Activated T-helper 17 cell treated with anti-CD3 and anti-CD28 coated beads, Interleukin-2, amount 50 U/mL, for 72 hours (primary cell): ENCODE measurements around the gene OXLD1. TPM values are rescaled to one million over a fixed set of nuclear protein-coding genes. Genes with fewer than 3 reads are reported as not detected.
"Not testable (repeated sequence)": the region's sequence is repeated elsewhere in the genome, so short reads cannot be mapped to it uniquely, and the experiment has no call there.

Experiments
- ATAC-seq: fragments of 150-1000 bp; cut with Tn5 transposase; replicated peaks from 2 replicates; pipeline ENCODE4 v1.10.0; 2021; ENCODE audit warnings: mild to moderate bottlenecking, moderate library complexity
- H3K27ac Mint-ChIP-seq: one replicate; pipeline ENCODE4 v1.8.0; 2022; ENCODE audit warnings: mixed read lengths
- H3K27me3 Mint-ChIP-seq: one replicate; pipeline ENCODE4 v1.8.0; 2022; ENCODE audit warnings: mixed read lengths
- H3K36me3 Mint-ChIP-seq: one replicate; pipeline ENCODE4 v1.8.0; 2022; ENCODE audit warnings: low read depth, mild to moderate bottlenecking, mixed read lengths
- H3K4me1 Mint-ChIP-seq: one replicate; pipeline ENCODE4 v1.8.0; 2022; ENCODE audit warnings: mixed read lengths
- H3K4me3 Mint-ChIP-seq: one replicate; pipeline ENCODE4 v1.8.0; 2022; ENCODE audit warnings: mild to moderate bottlenecking, mixed read lengths
- H3K9me3 Mint-ChIP-seq: one replicate; pipeline ENCODE4 v1.8.0; 2022; ENCODE audit warnings: mixed read lengths
- total RNA-seq, 2 donors: library from RNA; stranded (reverse); gene quantifications; one replicate each; pipeline ENCODE4 v1.2.3, GENCODE V29; 2022

OXLD1 gene
- total RNA-seq, 2 donors from 2014 or later: 18.4 to 40.3 TPM

DNA sequence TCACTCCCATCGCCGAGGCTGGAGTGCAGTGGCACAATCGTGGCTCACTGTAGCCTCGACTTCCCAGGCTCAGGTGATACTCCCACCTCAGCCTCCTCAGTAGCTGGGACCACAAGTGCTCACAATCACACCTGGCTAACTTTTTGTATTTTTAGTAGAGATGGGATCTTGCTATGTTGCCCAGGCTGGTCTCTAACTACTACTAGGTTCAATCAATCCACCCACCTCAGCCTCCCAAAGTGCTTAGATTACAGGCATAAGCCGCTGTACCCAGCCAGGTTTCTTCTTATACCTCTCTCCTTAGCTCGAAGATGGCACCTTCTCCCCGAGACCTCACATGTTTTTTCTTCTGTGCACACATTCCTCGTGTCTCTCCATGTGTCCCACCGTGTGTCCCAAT lies 26.4 kb downstream of the OXLD1 start:
- Mint-ChIP-seq H3K36me3 (peaks cover 12% of the 10 kb centered on the region), H3K9me3 (no peaks in the 10 kb centered on the region), H3K4me1 (no peaks in the 10 kb centered on the region), H3K27ac (no peak overlapping the region), H3K27me3 (no peaks in the 10 kb centered on the region), H3K4me3 (no peak overlapping the region)
- no peak for ATAC-seq

DNA sequence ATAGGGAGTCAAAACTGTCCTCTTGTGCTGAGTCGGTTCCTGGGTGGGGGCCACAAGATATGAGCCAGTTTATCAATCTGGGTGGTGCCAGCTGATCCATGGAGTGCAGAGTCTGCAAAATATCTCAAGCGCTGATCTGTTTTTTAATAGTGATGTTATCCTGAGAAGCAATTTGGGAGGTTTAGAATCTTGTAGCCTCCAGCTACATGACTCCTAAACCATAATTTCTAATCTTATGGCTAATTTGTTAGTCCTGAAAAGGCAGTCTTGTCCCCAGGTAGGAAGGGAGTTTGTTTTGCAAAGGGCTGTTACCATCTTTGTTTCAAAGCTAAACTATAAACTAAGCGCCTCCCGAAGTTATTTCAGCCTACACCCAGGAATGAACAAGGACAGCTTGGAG lies 27.7 kb downstream of the OXLD1 start:
- no peaks in the 10 kb centered on the region for H3K4me1 Mint-ChIP-seq

DNA sequence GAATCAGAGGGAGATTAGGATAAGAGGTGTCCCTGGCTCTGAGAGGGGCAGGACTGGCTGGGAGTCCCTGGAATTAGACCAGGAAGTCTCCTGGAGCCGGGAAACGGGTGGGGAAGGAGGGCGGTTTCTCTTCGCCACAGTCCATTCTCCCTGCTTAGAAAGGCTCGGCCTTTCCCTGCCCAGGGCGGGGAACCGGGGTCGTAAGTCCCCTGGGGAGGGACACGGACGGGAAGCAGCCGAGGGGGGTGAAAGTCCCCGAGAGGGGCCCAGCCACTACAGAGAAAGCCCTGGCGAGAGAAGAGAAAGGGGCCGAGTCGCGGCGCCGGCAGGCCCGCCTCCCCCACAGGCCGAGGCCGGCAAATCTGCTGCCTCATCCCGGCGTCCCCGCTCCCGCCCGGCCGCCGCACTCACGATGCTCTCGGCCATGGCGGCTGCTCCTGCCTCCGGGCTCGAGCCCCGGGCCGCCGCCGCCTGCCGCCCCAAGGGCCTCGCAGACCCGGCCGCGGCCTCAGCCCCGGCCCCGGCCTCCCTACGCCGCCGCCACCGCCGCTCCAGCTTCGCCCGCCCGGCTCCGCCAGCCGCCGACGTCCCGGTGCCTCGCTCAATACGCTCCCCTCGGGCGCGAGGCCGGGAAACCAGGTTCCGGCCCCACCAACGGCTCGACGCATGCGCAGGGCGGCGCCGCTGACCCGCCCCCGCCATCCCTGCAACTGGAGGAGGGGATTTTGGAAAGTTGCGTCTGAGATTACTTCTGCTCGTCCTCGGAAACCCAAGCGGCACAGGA lies 29.7 kb downstream of the OXLD1 start, which contains the start of the genes NPLOC4 and TSPAN10:
Gene NPLOC4 (minus strand): TSS at position 608 of the 784 bp plus-strand sequence. CDS start 182 bp downstream, at position 426.
Gene TSPAN10 (plus strand): TSS at position 692 of the 784 bp plus-strand sequence. CDS start 5,217 bp downstream, outside the sequence.
- Mint-ChIP-seq H3K4me3 (peak within 1 kb of the TSS; percentile 99), H3K9me3 (no peaks in the 10 kb centered on the region), H3K27ac (peak within 1 kb of the TSS; percentile 98), H3K36me3 (peaks cover 26% of the 10 kb centered on the region), H3K27me3 (no peaks in the 10 kb centered on the region), H3K4me1 (peaks cover 5% of the 10 kb centered on the region)
- peak; percentile 93 for ATAC-seq

More for the DNA sequence above, 27.7 kb downstream of the OXLD1 start:
- ATAC-seq: no peak
- H3K27me3 Mint-ChIP-seq: no peaks in the 10 kb centered on the region
- H3K36me3 Mint-ChIP-seq: peaks cover 12% of the 10 kb centered on the region
- no peaks in the 10 kb centered on the region for H3K9me3 Mint-ChIP-seq
- H3K27ac Mint-ChIP-seq: peak overlapping the region; percentile 50
- H3K4me3 Mint-ChIP-seq: peak overlapping the region; percentile 19

DNA sequence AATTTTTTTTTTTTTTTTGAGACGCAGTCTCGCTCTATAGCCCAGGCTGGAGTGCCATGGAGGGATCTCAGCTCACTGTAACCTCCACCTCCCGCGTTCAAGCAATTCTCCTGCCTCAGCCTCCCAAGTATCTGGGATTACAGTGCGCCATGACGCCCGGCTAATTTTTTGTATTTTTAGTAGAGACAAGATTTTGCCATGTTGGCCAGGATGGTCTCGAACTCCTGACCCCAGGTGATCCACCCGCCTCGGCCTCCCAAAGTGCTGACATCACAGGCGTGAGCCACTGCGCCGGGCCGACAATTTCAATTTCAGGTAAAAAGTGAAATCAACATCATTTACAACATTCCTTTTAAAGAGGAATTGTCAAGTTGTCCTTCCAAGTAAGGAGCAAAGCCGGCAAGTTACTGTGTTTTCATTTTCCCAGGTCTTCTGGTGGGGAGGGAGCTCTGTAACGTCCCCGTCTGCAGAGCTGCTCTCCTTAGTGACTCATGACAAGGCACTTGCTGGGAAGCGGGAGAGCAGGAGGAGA lies 30.4 kb downstream of the OXLD1 start:
- Mint-ChIP-seq H3K27me3 (no peaks in the 10 kb centered on the region), H3K9me3 (no peaks in the 10 kb centered on the region), H3K4me1 (peaks cover 5% of the 10 kb centered on the region), H3K36me3 (peaks cover 31% of the 10 kb centered on the region), H3K27ac (peak overlapping the region; percentile 98), H3K4me3 (peak overlapping the region; percentile 99)
- peak; percentile 38 for ATAC-seq

DNA sequence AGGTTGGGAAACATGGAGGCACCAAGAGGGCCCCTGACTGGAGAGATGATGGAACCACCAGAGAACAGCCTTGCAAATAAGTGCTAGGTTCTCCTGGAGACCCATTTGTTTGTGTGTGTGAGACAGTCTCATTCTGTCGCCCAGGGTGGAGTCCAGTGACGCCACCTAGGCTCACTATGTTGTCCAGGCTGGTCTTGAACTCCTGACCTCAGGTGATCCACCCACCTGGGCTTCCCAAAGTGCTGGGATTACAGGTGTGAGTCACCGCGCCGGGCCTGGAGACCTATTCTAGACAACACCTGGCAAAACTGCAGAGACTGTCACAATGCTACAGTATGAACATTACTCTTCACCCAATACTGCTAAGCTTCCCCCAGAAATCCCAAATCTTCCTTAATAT lies 31.0 kb downstream of the OXLD1 start:
- Mint-ChIP-seq H3K27me3 (no peaks in the 10 kb centered on the region), H3K4me1 (peaks cover 5% of the 10 kb centered on the region), H3K4me3 (peak overlapping the region; percentile 99), H3K27ac (peak overlapping the region; percentile 98), H3K9me3 (no peaks in the 10 kb centered on the region), H3K36me3 (peaks cover 34% of the 10 kb centered on the region)
- no peak for ATAC-seq

DNA sequence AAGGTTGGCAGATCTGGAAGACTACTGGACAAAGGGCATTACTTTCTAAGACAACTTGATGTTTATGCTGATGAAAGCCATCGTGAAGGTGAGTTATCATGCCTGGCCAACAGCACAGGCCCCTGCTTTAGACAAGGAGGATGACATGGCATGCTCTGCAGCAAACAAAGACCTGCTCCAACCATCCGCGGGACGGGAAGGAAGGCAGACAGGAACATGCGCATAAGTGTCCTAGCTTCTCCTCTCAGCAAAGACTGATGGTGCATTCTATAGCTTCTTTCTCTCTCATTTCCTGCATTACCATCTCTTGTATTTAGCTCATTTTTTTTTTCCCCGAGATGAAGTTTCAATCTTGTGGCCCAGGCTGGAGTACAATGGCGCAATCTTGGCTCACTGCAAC lies 34.9 kb downstream of the OXLD1 start:
- Mint-ChIP-seq H3K27me3 (no peaks in the 10 kb centered on the region), H3K27ac (no peak overlapping the region), H3K9me3 (no peaks in the 10 kb centered on the region), H3K4me3 (no peak overlapping the region), H3K36me3 (peaks cover 74% of the 10 kb centered on the region), H3K4me1 (peaks cover 5% of the 10 kb centered on the region)
- ATAC-seq: no peak

DNA sequence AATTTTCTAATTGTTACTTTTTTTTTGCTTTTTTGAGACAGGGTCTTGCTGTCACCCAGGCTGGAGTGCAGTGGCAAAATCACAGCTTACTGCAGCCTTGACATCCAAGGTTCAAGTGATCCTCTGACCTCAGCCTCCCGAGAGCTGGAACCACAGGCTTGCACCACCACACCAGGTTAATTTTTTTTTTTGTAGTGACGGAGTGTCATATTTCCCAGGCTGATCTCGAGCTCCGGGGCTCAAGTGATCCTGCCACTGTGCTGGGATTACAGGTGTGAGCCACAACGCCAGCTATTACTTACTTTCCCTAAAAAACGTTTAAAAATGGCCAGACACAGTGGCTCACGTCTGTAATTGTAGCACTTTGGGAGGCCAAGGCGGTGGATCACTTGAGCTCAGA lies 36.1 kb downstream of the OXLD1 start:
- H3K4me3 Mint-ChIP-seq: no peak overlapping the region
- H3K27ac Mint-ChIP-seq: no peak overlapping the region
- H3K4me1 Mint-ChIP-seq: peaks cover 5% of the 10 kb centered on the region
- no peak for ATAC-seq
- H3K36me3 Mint-ChIP-seq: peaks cover 74% of the 10 kb centered on the region
- H3K27me3 Mint-ChIP-seq: no peaks in the 10 kb centered on the region
- no peaks in the 10 kb centered on the region for H3K9me3 Mint-ChIP-seq

DNA sequence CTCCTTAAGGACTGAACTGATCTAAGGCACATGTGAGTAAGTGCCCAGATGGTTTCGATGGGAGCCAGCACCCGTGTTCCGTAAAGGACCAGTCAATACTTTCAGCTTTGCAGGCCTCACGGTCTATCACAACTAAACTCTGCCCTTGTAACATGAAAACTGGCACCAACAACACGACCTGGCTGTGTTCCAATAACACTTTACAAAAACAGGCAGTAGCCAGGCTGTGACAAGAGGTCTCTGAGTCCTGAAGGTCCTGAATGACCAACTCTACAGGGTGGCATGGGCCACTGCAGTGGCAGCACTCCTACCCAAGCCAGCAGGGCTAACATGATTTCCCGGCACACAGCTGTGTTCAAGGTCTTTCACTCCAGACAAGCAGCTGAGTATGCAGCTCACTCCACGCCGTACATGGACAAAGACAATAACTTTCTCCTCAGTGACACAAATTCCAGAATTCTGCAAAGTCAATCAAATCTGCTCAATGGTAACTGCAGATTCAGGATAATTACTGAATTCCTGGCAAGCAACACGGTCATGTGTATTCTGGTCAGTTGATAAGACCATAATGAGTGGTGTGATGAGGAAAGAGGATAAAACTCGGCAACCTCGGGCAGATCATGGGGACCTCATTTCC lies 44.8 kb downstream of the OXLD1 start:
- Mint-ChIP-seq H3K4me1 (peaks cover 19% of the 10 kb centered on the region), H3K9me3 (no peaks in the 10 kb centered on the region), H3K4me3 (no peak overlapping the region), H3K27me3 (no peaks in the 10 kb centered on the region), H3K27ac (peak overlapping the region; percentile 50), H3K36me3 (peaks cover 94% of the 10 kb centered on the region)
- ATAC-seq: no peak

DNA sequence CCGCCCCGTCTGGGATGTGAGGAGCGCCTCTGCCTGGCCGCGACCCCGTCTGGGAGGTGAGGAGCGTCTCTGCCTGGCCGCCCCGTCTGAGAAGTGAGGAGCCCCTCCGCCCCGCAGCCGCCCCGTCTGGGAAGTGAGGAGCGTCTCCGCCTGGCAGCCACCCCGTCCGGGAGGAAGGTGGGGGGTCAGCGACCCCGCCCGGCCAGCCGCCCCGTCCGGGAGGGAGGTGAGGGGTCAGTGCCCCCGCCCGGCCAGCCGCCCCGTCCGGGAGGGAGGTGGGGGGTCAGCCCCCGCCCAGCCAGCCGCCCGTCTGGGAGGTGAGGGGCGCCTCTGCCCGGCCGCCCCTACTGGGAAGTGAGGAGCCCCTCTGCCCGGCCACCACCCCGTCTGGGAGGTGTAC lies 48.1 kb downstream of the OXLD1 start:
- not testable (repeated sequence) for H3K4me3 Mint-ChIP-seq, ATAC-seq, H3K27ac Mint-ChIP-seq, H3K9me3 Mint-ChIP-seq, H3K27me3 Mint-ChIP-seq
- Mint-ChIP-seq H3K4me1 (peaks cover 34% of the 10 kb centered on the region), H3K36me3 (peaks cover 94% of the 10 kb centered on the region)

DNA sequence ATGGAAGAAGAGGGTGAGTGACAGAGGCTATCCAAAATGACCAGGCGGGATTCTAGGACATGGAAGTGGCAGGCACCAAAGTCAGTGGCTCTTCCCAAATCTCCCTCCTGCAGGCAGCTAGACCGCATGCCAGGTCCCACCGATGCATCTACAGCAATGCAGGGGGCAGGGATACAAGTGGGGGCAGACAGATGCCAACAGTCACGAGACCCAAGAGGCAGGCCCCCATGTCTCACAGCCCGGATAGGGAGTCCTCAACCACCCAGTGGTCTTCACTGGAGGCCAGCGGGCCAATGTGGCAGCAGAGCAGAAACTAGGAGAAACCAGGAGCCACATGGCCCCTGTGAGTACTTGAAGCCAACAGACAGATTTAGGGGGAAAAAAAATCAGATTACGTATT lies 49.5 kb downstream of the OXLD1 start:
- peak overlapping the region; percentile 72 for H3K27ac Mint-ChIP-seq
- no peaks in the 10 kb centered on the region for H3K27me3 Mint-ChIP-seq
- H3K4me1 Mint-ChIP-seq: peaks cover 38% of the 10 kb centered on the region
- no peak for ATAC-seq
- H3K9me3 Mint-ChIP-seq: no peaks in the 10 kb centered on the region
- no peak overlapping the region for H3K4me3 Mint-ChIP-seq
- peaks cover 94% of the 10 kb centered on the region for H3K36me3 Mint-ChIP-seq

DNA sequence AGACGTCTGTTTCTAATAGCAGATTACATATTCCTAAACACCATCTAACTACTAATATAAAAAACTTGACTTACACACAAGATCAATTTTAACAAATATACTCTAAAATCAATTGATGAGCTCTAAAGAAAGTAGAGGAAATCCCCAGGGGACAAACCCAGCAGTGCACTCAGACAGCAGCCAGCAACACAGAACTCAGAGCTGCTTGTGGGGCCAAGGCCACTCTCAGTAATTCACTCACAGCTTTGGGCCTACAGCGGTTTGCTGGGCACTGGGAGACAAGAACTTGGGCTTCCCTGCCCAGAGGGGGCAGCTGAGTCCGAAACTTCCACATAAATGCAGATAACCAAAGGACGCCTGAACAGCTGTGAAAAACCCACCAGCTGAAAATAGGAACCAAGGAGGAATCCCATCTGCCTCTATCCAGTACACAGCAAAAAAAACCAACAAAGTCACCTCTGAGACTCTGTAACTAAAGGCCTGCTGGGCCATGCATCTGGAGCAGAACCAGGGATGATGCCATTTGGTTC lies 50.9 kb downstream of the OXLD1 start:
- H3K4me1 Mint-ChIP-seq: peaks cover 32% of the 10 kb centered on the region
- peaks cover 92% of the 10 kb centered on the region for H3K36me3 Mint-ChIP-seq
- ATAC-seq: no peak
- no peaks in the 10 kb centered on the region for H3K27me3 Mint-ChIP-seq
- H3K9me3 Mint-ChIP-seq: no peaks in the 10 kb centered on the region
- H3K27ac Mint-ChIP-seq: peak overlapping the region; percentile 98
- H3K4me3 Mint-ChIP-seq: peak overlapping the region; percentile 84

Other genes with a start within 250 kb of the OXLD1 start
- gene ACTG1, start 153.8 kb downstream of the OXLD1 start, total RNA-seq: 1,000 to 10,000 TPM; 4,457 to 7,394 TPM
- gene FSCN2, start 138.2 kb downstream of the OXLD1 start, total RNA-seq: under 1 TPM; 0.43 to 0.93 TPM
- gene FAAP100, start 114.3 kb downstream of the OXLD1 start, total RNA-seq: 10 to 100 TPM; 26.9 to 38.6 TPM
- 100 to 1,000 TPM; 101 to 103 TPM for gene NPLOC4, start 29.5 kb downstream of the OXLD1 start, total RNA-seq
- gene TSPAN10, start 29.4 kb downstream of the OXLD1 start, total RNA-seq: 1 to 10 TPM in 1 of 2 donors, under 1 TPM in 1; 0.30 to 1.4 TPM
- 1 to 10 TPM in 1 of 2 donors, under 1 TPM in 1; 0.89 to 1.6 TPM for gene PDE6G, start 10.1 kb downstream of the OXLD1 start, total RNA-seq
- 10 to 100 TPM; 29.6 to 48.6 TPM for gene CCDC137, start 132 bp upstream of the OXLD1 start, total RNA-seq
- gene ARL16, start 17.2 kb upstream of the OXLD1 start, total RNA-seq: 10 to 100 TPM; 12.6 to 20.9 TPM
- 100 to 1,000 TPM; 118 to 130 TPM for gene HGS, start 17.4 kb upstream of the OXLD1 start, total RNA-seq
- gene MRPL12, start 36.8 kb upstream of the OXLD1 start, total RNA-seq: 100 to 1,000 TPM in 1 of 2 donors, 10 to 100 TPM in 1; 50.7 to 108 TPM
- gene SLC25A10, start 45.7 kb upstream of the OXLD1 start, total RNA-seq: 10 to 100 TPM; 15.4 to 38.9 TPM
- under 1 TPM in 1 of 2 donors, not detected in 1; 0.26 TPM for gene GCGR, start 137.5 kb upstream of the OXLD1 start, total RNA-seq
- gene MCRIP1, start 166.7 kb upstream of the OXLD1 start, total RNA-seq: 10 to 100 TPM; 45.7 to 94.4 TPM
- not detected for gene PPP1R27, start 168.4 kb upstream of the OXLD1 start, total RNA-seq
- gene P4HB, start 193.9 kb upstream of the OXLD1 start, total RNA-seq: 100 to 1,000 TPM; 506 to 602 TPM
- 100 to 1,000 TPM; 384 to 814 TPM for gene ARHGDIA, start 204.7 kb upstream of the OXLD1 start, total RNA-seq
- 100 to 1,000 TPM; 103 to 251 TPM for gene ALYREF, start 225.0 kb upstream of the OXLD1 start, total RNA-seq
- gene ANAPC11, start 225.1 kb upstream of the OXLD1 start, total RNA-seq: 100 to 1,000 TPM; 103 to 123 TPM
- gene NPB, start 235.6 kb upstream of the OXLD1 start, total RNA-seq: under 1 TPM; 0.17 to 0.53 TPM
- gene PCYT2, start 244.8 kb upstream of the OXLD1 start, total RNA-seq: 10 to 100 TPM; 10.1 to 26.8 TPM